H9 (cell line): ENCODE data around the gene STAP2. TPM values are rescaled to one million over a fixed set of nuclear protein-coding genes. Genes with fewer than 3 reads are reported as not detected.

Experiments used
- DNase-seq: peaks from one replicate; pipeline ENCODE4 v3.0.0-alpha.2; 2017
- H2AFZ ChIP-seq: one replicate; pipeline ENCODE4 v1.6.1; 2013; ENCODE audit warnings: mild to moderate bottlenecking, low read length, control low read depth, moderate library complexity
- H2AK5ac ChIP-seq: 2 replicates; pipeline ENCODE4 v1.6.1; 2013; ENCODE audit warnings: low read length, control low read depth, mixed read lengths; ENCODE audit not compliant: insufficient read length
- H2BK120ac ChIP-seq: one replicate; pipeline ENCODE4 v1.6.1; 2013; ENCODE audit warnings: low read depth, mild to moderate bottlenecking, low read length, control low read depth, inconsistent platforms; ENCODE audit not compliant: poor library complexity, severe bottlenecking
- H2BK12ac ChIP-seq: 2 replicates; pipeline ENCODE4 v1.6.1; 2013; ENCODE audit warnings: low read length, control low read depth, mixed read lengths, low read depth; ENCODE audit not compliant: insufficient read length
- H2BK15ac ChIP-seq: 2 replicates; pipeline ENCODE4 v1.6.1; 2013; ENCODE audit warnings: low read depth, low read length, control low read depth
- H2BK20ac ChIP-seq: one replicate; pipeline ENCODE4 v1.6.1; 2013; ENCODE audit warnings: low read depth, mild to moderate bottlenecking, low read length, control low read depth, inconsistent platforms; ENCODE audit not compliant: poor library complexity, severe bottlenecking
- H2BK5ac ChIP-seq: 2 replicates; pipeline ENCODE4 v1.6.1; 2013; ENCODE audit warnings: low read length, control low read depth, mixed read lengths; ENCODE audit not compliant: insufficient read length
- H3K14ac ChIP-seq: 2 replicates; pipeline ENCODE4 v1.6.1; 2013; ENCODE audit warnings: low read length, control low read depth; ENCODE audit not compliant: insufficient read depth
- H3K18ac ChIP-seq: 2 replicates; pipeline ENCODE4 v1.6.1; 2013; ENCODE audit warnings: low read depth, mild to moderate bottlenecking, mixed read lengths, low read length, control low read depth; ENCODE audit not compliant: insufficient read length
- H3K23ac ChIP-seq: 2 replicates; pipeline ENCODE4 v1.6.1; 2013; ENCODE audit warnings: low read length, control low read depth, mixed read lengths, low read depth; ENCODE audit not compliant: insufficient read length
- H3K23me2 ChIP-seq: 2 replicates; pipeline ENCODE4 v1.6.1; 2013; ENCODE audit warnings: low read depth, mild to moderate bottlenecking, mixed read lengths, low read length, control low read depth; ENCODE audit not compliant: insufficient read length, poor library complexity, severe bottlenecking
- H3K27ac ChIP-seq: 2 replicates; pipeline ENCODE4 v1.5.1; 2013; ENCODE audit warnings: low read length, control low read depth, mixed read lengths, low read depth; ENCODE audit not compliant: insufficient read length
- H3K27me3 ChIP-seq: 2 replicates; pipeline ENCODE4 v1.6.1; 2013; ENCODE audit warnings: low read length, control low read depth, inconsistent platforms; ENCODE audit not compliant: insufficient read depth
- H3K4ac ChIP-seq: 2 replicates; pipeline ENCODE4 v1.6.1; 2013; ENCODE audit warnings: low read depth, mild to moderate bottlenecking, control low read depth, inconsistent platforms, low read length, moderate library complexity
- H3K4me1 ChIP-seq: 2 replicates; pipeline ENCODE4 v1.6.1; 2013; ENCODE audit warnings: low read length, control low read depth, inconsistent platforms; ENCODE audit not compliant: insufficient read depth
- H3K4me2 ChIP-seq: 2 replicates; pipeline ENCODE4 v1.6.1; 2013; ENCODE audit warnings: low read length, control low read depth, mixed read lengths; ENCODE audit not compliant: insufficient read length, insufficient read depth
- H3K56ac ChIP-seq: 2 replicates; pipeline ENCODE4 v1.6.1; 2013; ENCODE audit warnings: low read depth, mild to moderate bottlenecking, mixed read lengths, low read length, control low read depth; ENCODE audit not compliant: insufficient read length
- H3K79me1 ChIP-seq: 2 replicates; pipeline ENCODE4 v1.6.1; 2013; ENCODE audit warnings: low read depth, mild to moderate bottlenecking, moderate library complexity, low read length, control low read depth, inconsistent platforms; ENCODE audit not compliant: insufficient read depth, poor library complexity, severe bottlenecking
- H3K79me2 ChIP-seq: 2 replicates; pipeline ENCODE4 v1.6.1; 2013; ENCODE audit warnings: low read length, control low read depth, inconsistent platforms; ENCODE audit not compliant: insufficient read depth
- H3K9ac ChIP-seq: 2 replicates; pipeline ENCODE4 v1.6.1; 2013; ENCODE audit warnings: low read length, control low read depth, mixed read lengths; ENCODE audit not compliant: insufficient read length; ENCODE audit errors: extremely low read depth
- H3K9me3 ChIP-seq: one replicate; pipeline ENCODE4 v1.6.1; 2013; ENCODE audit warnings: low read depth, low read length, inconsistent platforms; ENCODE audit not compliant: control insufficient read depth
- H3T11ph ChIP-seq: one replicate; pipeline ENCODE4 v1.6.1; 2013; ENCODE audit warnings: mild to moderate bottlenecking, low read length, control low read depth, inconsistent platforms
- H4K20me1 ChIP-seq: one replicate; pipeline ENCODE4 v1.6.1; 2013; ENCODE audit not compliant: control insufficient read depth, insufficient read length, insufficient read depth
- H4K5ac ChIP-seq: 2 replicates; pipeline ENCODE4 v1.6.1; 2013; ENCODE audit warnings: low read depth, mild to moderate bottlenecking, mixed read lengths, low read length, control low read depth; ENCODE audit not compliant: insufficient read length
- H4K8ac ChIP-seq: replicated peaks from 2 replicates; pipeline ENCODE4 v1.6.1; 2013; ENCODE audit warnings: low read length, control low read depth, mixed read lengths, low read depth; ENCODE audit not compliant: insufficient read length
- H4K91ac ChIP-seq: 2 replicates; pipeline ENCODE4 v1.6.1; 2013; ENCODE audit warnings: low read depth, mild to moderate bottlenecking, moderate library complexity, mixed read lengths, low read length, control low read depth; ENCODE audit not compliant: insufficient read length
- H3K27ac Mint-ChIP-seq, 3 experiments: 2 replicates in 2 of 3; 3 replicates in 1 of 3; pipeline ENCODE4 v1.8.0; 2020 to 2021; ENCODE audit warnings: mixed read lengths in 3 of 3, mild to moderate bottlenecking in 1 of 3, moderate library complexity in 1 of 3
- H3K27me3 Mint-ChIP-seq: 2 replicates; pipeline ENCODE4 v1.8.0; 2021; ENCODE audit warnings: low read depth, mild to moderate bottlenecking, moderate library complexity, mixed read lengths
- H3K36me3 Mint-ChIP-seq, 3 experiments: 2 replicates in 2 of 3; 3 replicates in 1 of 3; pipeline ENCODE4 v1.8.0; 2020 to 2021; ENCODE audit warnings: low read depth in 3 of 3, mixed read lengths in 3 of 3; ENCODE audit not compliant: insufficient read depth in 1 of 3
- H3K4me1 Mint-ChIP-seq, 2 experiments: 2 replicates each; pipeline ENCODE4 v1.8.0; 2020; ENCODE audit warnings: mixed read lengths in 2 of 2
- H3K4me3 Mint-ChIP-seq, 2 experiments: 2 replicates in 1 of 2; 3 replicates in 1 of 2; pipeline ENCODE4 v1.8.0; 2020 to 2021; ENCODE audit warnings: mild to moderate bottlenecking in 2 of 2, mixed read lengths in 2 of 2, moderate library complexity in 1 of 2
- H3K9me3 Mint-ChIP-seq, 2 experiments: 2 replicates in 1 of 2; 3 replicates in 1 of 2; pipeline ENCODE4 v1.8.0; 2020; ENCODE audit warnings: mild to moderate bottlenecking in 2 of 2, mixed read lengths in 2 of 2, moderate library complexity in 1 of 2
- WGBS: extraction: QIAGEN DNeasy Blood & Tissue Kit; methylation state at CpG from one replicate; pipeline ENCODE4 v1.1.7; 2013; ENCODE audit warnings: missing lambda C conversion rate, low lambda C conversion rate, mixed read lengths; ENCODE audit not compliant: insufficient read length; ENCODE audit errors: extremely low coverage; 5-methylcytosine and 5-hydroxymethylcytosine counted together
- total RNA-seq: library from RNA; stranded (reverse); gene quantifications from 2 replicates; pipeline ENCODE4 v1.2.1, GENCODE V29; 2021
- TF ChIP-seq, protein P1 (sequence below): fragments of 200-600 bp; sonication (generic); conservative IDR thresholded peaks from 3 replicates; pipeline ENCODE4 v1.8.0; 2021; ENCODE audit warnings: antibody characterized with exemption, mild to moderate bottlenecking

STAP2 gene
- total RNA-seq, 1 experiment from 2014 or later, result 20.2 TPM

DNA sequence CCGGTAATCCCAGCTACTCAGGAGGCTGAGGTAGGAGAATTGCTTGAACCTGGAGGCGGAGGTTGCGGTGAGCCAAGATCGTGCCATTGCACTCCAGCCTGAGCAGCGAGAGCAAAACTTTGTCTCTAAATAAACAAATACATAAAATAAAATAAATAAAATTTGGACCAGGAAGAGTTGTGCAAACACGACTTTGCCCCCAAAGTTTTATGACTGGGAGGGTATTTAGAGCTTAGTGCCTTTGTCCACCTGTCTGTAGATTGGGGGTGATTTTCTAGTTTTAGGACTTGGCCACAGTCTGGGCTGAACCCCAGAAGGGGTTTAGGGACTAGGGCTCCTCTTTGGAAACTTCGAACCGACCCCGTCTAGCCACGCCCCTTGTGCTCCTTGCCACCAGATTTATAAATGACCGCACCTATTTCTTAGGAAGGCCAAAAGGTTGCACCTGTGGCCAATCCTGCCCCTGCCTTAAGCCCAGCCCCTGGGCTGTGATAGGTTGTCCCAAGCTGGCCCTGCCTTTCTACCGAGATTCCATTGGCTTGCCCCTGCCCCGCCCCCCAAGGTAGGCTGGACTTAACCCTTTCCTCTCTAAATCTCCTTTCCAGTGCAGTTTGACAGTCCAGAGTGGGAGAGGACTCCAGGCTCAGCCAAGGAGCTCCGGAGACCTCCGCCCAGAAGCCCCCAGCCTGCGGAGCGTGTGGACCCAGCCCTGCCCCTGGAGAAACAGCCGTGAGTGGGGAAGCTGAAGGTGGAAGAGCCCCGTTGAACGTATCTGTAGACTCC, 54.3 kb downstream of the STAP2 start:
- H3K27ac Mint-ChIP-seq, result no peak overlapping the region; a peak in 1 of 7 replicates
- peaks cover 2 to 13% of the 10 kb centered on the region in 2 experiments for H3K4me1 Mint-ChIP-seq
- peaks cover 8% of the 10 kb centered on the region for H3K23me2 ChIP-seq
- H3K27me3 Mint-ChIP-seq, result peaks cover 61% of the 10 kb centered on the region
- H4K5ac ChIP-seq, result no peak overlapping the region
- no peak overlapping the region for H3K23ac ChIP-seq
- H3K9me3 ChIP-seq, result no peaks in the 10 kb centered on the region
- H3T11ph ChIP-seq, result no peak overlapping the region
- no peak overlapping the region for H4K8ac ChIP-seq
- H3K9me3 Mint-ChIP-seq, result no peaks in the 10 kb centered on the region; a peak in 2 of 5 replicates
- no peak overlapping the region for H2BK20ac ChIP-seq
- H4K91ac ChIP-seq, result no peak overlapping the region
- no peak overlapping the region for H3K9ac ChIP-seq
- no peaks in the 10 kb centered on the region for H3K79me1 ChIP-seq
- H4K20me1 ChIP-seq, result no peaks in the 10 kb centered on the region
- no peak overlapping the region for H2BK5ac ChIP-seq
- H2AK5ac ChIP-seq, result no peak overlapping the region
- peaks cover 0 to 1% (median 0%) of the 10 kb centered on the region in 3 experiments; a peak in 1 of 7 replicates for H3K36me3 Mint-ChIP-seq
- H2BK12ac ChIP-seq, result no peak overlapping the region
- WGBS, result no CpG with 5 or more reads among the region's 20 CpGs
- no peak overlapping the region for H3K4ac ChIP-seq
- H3K79me2 ChIP-seq, result no peaks in the 10 kb centered on the region
- no peak overlapping the region for H3K56ac ChIP-seq
- H2AFZ ChIP-seq, result peak overlapping the region; percentile 93
- no peak overlapping the region for H3K18ac ChIP-seq
- H3K4me2 ChIP-seq, result peak overlapping the region; percentile 63
- H2BK120ac ChIP-seq, result no peak overlapping the region
- H3K4me3 Mint-ChIP-seq, result peak overlapping the region; percentile 41 to 74
- H3K27ac ChIP-seq, result no peak overlapping the region
- no peak overlapping the region for H3K14ac ChIP-seq
- DNase-seq, result peak; percentile 94
- H3K27me3 ChIP-seq, result peaks cover 11% of the 10 kb centered on the region; the same call in 1 of the 2 replicates
- TF ChIP-seq, protein P1, sequence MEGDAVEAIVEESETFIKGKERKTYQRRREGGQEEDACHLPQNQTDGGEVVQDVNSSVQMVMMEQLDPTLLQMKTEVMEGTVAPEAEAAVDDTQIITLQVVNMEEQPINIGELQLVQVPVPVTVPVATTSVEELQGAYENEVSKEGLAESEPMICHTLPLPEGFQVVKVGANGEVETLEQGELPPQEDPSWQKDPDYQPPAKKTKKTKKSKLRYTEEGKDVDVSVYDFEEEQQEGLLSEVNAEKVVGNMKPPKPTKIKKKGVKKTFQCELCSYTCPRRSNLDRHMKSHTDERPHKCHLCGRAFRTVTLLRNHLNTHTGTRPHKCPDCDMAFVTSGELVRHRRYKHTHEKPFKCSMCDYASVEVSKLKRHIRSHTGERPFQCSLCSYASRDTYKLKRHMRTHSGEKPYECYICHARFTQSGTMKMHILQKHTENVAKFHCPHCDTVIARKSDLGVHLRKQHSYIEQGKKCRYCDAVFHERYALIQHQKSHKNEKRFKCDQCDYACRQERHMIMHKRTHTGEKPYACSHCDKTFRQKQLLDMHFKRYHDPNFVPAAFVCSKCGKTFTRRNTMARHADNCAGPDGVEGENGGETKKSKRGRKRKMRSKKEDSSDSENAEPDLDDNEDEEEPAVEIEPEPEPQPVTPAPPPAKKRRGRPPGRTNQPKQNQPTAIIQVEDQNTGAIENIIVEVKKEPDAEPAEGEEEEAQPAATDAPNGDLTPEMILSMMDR, result no peak
- no peak overlapping the region for H2BK15ac ChIP-seq
- H3K4me1 ChIP-seq, result no peaks in the 10 kb centered on the region; the same call in 1 of the 2 replicates
